Colon (tissue), 2 donors: Measurements from ENCODE around the gene ABTB1.
"Not testable (repeated sequence)": the region's sequence is repeated elsewhere in the genome, so short reads cannot be mapped to it uniquely, and the experiment has no call there.

Experiments used
- FAIRE-seq: peaks from 2 replicates; lab custom pipeline; 2012; peaks lifted over from hg19 to GRCh38; lab: Jason Lieb, UNC
- donor health status: control.
- donor health status: control.

Gene ABTB1

GRCh38 chr3:127688022-127688415, 15.3 kb downstream of the ABTB1 start:
- no peak for FAIRE-seq

GRCh38 chr3:127688416-127689265, 15.9 kb downstream of the ABTB1 start:
- FAIRE-seq = no peak

- FAIRE-seq = no peak
Measured at GRCh38 chr3:127689266-127689860, 16.6 kb downstream of the ABTB1 start.

- FAIRE-seq = no peak
Measured at GRCh38 chr3:127690106-127690505, 17.4 kb downstream of the ABTB1 start.

- FAIRE-seq = no peak
Measured at GRCh38 chr3:127690823-127691452, 18.2 kb downstream of the ABTB1 start.

- no peak for FAIRE-seq
Measured at GRCh38 chr3:127691489-127691888, 18.7 kb downstream of the ABTB1 start.

- no peak for FAIRE-seq
Measured at GRCh38 chr3:127691974-127692373, 19.2 kb downstream of the ABTB1 start.

- no peak for FAIRE-seq
Measured at GRCh38 chr3:127692501-127693335, 20.0 kb downstream of the ABTB1 start.

- no peak for FAIRE-seq
Measured at GRCh38 chr3:127693336-127693843, 20.6 kb downstream of the ABTB1 start.

GRCh38 chr3:127694467-127695215, 21.9 kb downstream of the ABTB1 start:
- FAIRE-seq = no peak

- FAIRE-seq = no peak
Measured at GRCh38 chr3:127697551-127698240, 24.9 kb downstream of the ABTB1 start.

- FAIRE-seq = no peak
Measured at GRCh38 chr3:127698286-127698685, 25.5 kb downstream of the ABTB1 start.

GRCh38 chr3:127698691-127699415, 26.1 kb downstream of the ABTB1 start:
- FAIRE-seq = no peak

- no peak for FAIRE-seq
Measured at GRCh38 chr3:127699416-127700300, 26.9 kb downstream of the ABTB1 start.

- FAIRE-seq = no peak
Measured at GRCh38 chr3:127700406-127700805, 27.7 kb downstream of the ABTB1 start.

- FAIRE-seq = no peak
Measured at GRCh38 chr3:127701280-127701911, 28.6 kb downstream of the ABTB1 start.

GRCh38 chr3:127702151-127702578, 29.4 kb downstream of the ABTB1 start:
- FAIRE-seq = no peak

GRCh38 chr3:127704840-127705239, 32.1 kb downstream of the ABTB1 start:
- not testable (repeated sequence) for FAIRE-seq
